Neural progenitor cell (in vitro differentiated cells): ENCODE measurements around the gene P2RY11. TPM values are rescaled to one million over a fixed set of nuclear protein-coding genes. Genes with fewer than 3 reads are reported as not detected.
A peak's percentile ranks its signal among the peaks of the same experiment; 100 is the strongest.

Experiments used
- DNase-seq: peaks from one replicate; pipeline ENCODE4 v3.0.0-alpha.2; 2016; ENCODE audit warnings: low spot score
- H2AFZ ChIP-seq: fragments of 200-600 bp; sonication (generic); replicated peaks from 2 replicates; pipeline ENCODE4 v1.6.1; 2016; ENCODE audit warnings: antibody characterized with exemption
- H3F3A ChIP-seq: fragments of 200-600 bp; sonication (generic); 2 replicates; pipeline ENCODE4 v1.6.1; 2016; ENCODE audit warnings: antibody characterized with exemption, low read depth
- H3K27ac ChIP-seq: fragments of 200-600 bp; sonication (generic); 2 replicates; pipeline ENCODE4 v1.5.1; 2016; ENCODE audit warnings: mild to moderate bottlenecking
- H3K27me3 ChIP-seq: fragments of 200-600 bp; sonication (generic); 2 replicates; pipeline ENCODE4 v1.6.1; 2016; ENCODE audit warnings: mild to moderate bottlenecking, moderate library complexity
- H3K36me3 ChIP-seq: fragments of 200-600 bp; sonication (generic); 2 replicates; pipeline ENCODE4 v1.5.1; 2016
- H3K4me1 ChIP-seq: fragments of 200-600 bp; sonication (generic); 2 replicates; pipeline ENCODE4 v1.6.1; 2016; ENCODE audit warnings: mixed run types
- H3K4me2 ChIP-seq: fragments of 200-600 bp; sonication (generic); 2 replicates; pipeline ENCODE4 v1.6.1; 2016
- H3K4me3 ChIP-seq: fragments of 200-600 bp; sonication (generic); 2 replicates; pipeline ENCODE4 v1.5.1; 2016
- H3K79me2 ChIP-seq: fragments of 200-600 bp; sonication (generic); 2 replicates; pipeline ENCODE4 v1.6.1; 2016; ENCODE audit warnings: low read depth
- H3K9ac ChIP-seq: fragments of 200-600 bp; sonication (generic); 2 replicates; pipeline ENCODE4 v1.6.1; 2016
- H3K9me3 ChIP-seq: fragments of 200-600 bp; sonication (generic); 2 replicates; pipeline ENCODE4 v1.5.1; 2016; ENCODE audit warnings: low read depth
- H4K20me1 ChIP-seq: fragments of 200-600 bp; sonication (generic); 2 replicates; pipeline ENCODE4 v1.6.1; 2016; ENCODE audit warnings: low read depth
- H3K27ac Mint-ChIP-seq: 3 replicates; pipeline ENCODE4 v1.8.0; 2021; ENCODE audit warnings: mixed read lengths
- H3K27me3 Mint-ChIP-seq: 2 replicates; pipeline ENCODE4 v1.8.0; 2022; ENCODE audit warnings: low read depth, mild to moderate bottlenecking, inconsistent platforms, moderate library complexity, mixed read lengths; ENCODE audit not compliant: insufficient read depth
- H3K36me3 Mint-ChIP-seq: 3 replicates; pipeline ENCODE4 v1.8.0; 2021; ENCODE audit warnings: mixed read lengths
- H3K4me1 Mint-ChIP-seq: 3 replicates; pipeline ENCODE4 v1.8.0; 2021; ENCODE audit warnings: mixed read lengths
- H3K4me3 Mint-ChIP-seq: 3 replicates; pipeline ENCODE4 v1.8.0; 2021; ENCODE audit warnings: mild to moderate bottlenecking, moderate library complexity, mixed read lengths
- H3K9me3 Mint-ChIP-seq: 3 replicates; pipeline ENCODE4 v1.8.0; 2020; ENCODE audit warnings: mixed read lengths
- EZH2 ChIP-seq: fragments of 200-600 bp; sonication (generic); IDR thresholded peaks from 2 replicates; pipeline ENCODE4 v1.6.1; 2017; ENCODE audit warnings: antibody characterized with exemption, mild to moderate bottlenecking, moderate library complexity
- EZH2phosphoT487 ChIP-seq: fragments of 200-600 bp; sonication (generic); IDR thresholded peaks from 2 replicates; pipeline ENCODE4 v1.6.1; 2017; ENCODE audit warnings: antibody characterized with exemption
- total RNA-seq: library from RNA; depleted of rRNA; stranded (reverse); fragments of >200 nt; gene quantifications from 2 replicates; pipeline ENCODE4 v1.2.3, GENCODE V29; 2015; ENCODE audit warnings: low replicate concordance
- TF ChIP-seq, protein P1 (sequence below): fragments of 200-600 bp; sonication (generic); IDR thresholded peaks from 2 replicates; pipeline ENCODE4 v1.5.1; 2017; ENCODE audit warnings: antibody characterized with exemption, mild to moderate bottlenecking

The P2RY11 gene
- total RNA-seq, 1 donor from 2014 or later, result not detected

DNA sequence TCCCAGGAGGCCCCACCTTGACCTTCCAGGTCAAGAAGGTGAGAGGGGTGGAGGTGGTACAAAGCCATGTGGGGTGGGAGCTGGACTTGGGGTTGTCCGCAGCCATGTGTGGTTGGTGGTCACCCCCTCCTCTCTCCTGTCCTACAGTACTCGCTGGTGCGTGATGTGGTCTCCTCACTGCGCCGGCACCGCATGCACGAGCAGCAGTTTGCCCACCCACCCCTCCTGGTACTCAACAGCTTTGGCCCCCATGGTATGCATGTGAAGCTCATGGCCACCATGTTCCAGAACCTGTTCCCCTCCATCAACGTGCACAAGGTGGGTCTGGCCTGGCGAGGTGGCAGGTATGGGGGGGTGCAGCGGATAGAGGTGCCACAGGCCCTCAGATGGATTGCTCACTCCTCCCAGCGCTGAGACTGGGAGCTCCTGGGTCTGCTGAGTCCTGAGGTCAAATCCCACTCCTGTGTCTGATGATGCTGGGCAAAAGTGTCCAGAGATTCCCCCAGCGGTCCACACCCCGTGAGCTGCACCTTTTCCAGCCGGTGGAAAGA lies 3.6 kb upstream of the P2RY11 start:
- Mint-ChIP-seq H3K27ac (no peak overlapping the region), H3K9me3 (no peaks in the 10 kb centered on the region), H3K27me3 (peaks cover 5% of the 10 kb centered on the region), H3K4me3 (peak overlapping the region; percentile 88), H3K36me3 (peaks cover 16% of the 10 kb centered on the region), H3K4me1 (peaks cover 20% of the 10 kb centered on the region)
- Histone ChIP-seq H3F3A (peaks cover 22% of the 10 kb centered on the region), H2AFZ (no peak overlapping the region), H3K36me3 (no peaks in the 10 kb centered on the region), H3K9me3 (no peaks in the 10 kb centered on the region), H3K4me2 (no peak overlapping the region), H3K79me2 (peaks cover 25% of the 10 kb centered on the region), H3K27ac (no peak overlapping the region), H4K20me1 (peaks cover 8% of the 10 kb centered on the region), H3K4me3 (no peak overlapping the region), H3K9ac (no peak overlapping the region), H3K4me1 (peaks cover 7% of the 10 kb centered on the region), H3K27me3 (no peaks in the 10 kb centered on the region)
- no peak for TF ChIP-seq EZH2phosphoT487
- TF ChIP-seq EZH2, result no peak
- TF ChIP-seq, protein P1, sequence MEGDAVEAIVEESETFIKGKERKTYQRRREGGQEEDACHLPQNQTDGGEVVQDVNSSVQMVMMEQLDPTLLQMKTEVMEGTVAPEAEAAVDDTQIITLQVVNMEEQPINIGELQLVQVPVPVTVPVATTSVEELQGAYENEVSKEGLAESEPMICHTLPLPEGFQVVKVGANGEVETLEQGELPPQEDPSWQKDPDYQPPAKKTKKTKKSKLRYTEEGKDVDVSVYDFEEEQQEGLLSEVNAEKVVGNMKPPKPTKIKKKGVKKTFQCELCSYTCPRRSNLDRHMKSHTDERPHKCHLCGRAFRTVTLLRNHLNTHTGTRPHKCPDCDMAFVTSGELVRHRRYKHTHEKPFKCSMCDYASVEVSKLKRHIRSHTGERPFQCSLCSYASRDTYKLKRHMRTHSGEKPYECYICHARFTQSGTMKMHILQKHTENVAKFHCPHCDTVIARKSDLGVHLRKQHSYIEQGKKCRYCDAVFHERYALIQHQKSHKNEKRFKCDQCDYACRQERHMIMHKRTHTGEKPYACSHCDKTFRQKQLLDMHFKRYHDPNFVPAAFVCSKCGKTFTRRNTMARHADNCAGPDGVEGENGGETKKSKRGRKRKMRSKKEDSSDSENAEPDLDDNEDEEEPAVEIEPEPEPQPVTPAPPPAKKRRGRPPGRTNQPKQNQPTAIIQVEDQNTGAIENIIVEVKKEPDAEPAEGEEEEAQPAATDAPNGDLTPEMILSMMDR, result no peak
- DNase-seq, result no peak

DNA sequence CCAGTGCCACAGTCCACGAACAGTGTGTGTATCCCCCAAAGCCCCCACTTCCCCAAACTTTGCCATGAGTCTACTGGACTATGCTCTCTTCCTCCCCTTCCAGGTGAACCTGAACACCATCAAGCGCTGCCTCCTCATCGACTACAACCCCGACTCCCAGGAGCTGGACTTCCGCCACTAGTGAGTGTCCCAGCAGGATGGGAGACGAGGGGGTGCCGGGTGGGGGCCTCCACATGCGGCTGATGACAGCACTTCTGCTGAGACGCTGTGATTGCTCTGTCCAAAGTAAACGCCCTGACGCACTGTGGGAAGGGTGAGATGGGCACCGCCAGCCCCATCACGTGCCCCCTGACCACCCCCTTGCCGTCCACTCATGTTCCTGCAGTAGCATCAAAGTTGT lies 2.0 kb upstream of the P2RY11 start:
- Histone ChIP-seq H3F3A (peaks cover 34% of the 10 kb centered on the region), H3K79me2 (peaks cover 25% of the 10 kb centered on the region), H3K9ac (no peak overlapping the region), H4K20me1 (peaks cover 15% of the 10 kb centered on the region), H3K4me3 (no peak overlapping the region), H3K4me1 (peaks cover 7% of the 10 kb centered on the region), H3K27me3 (no peaks in the 10 kb centered on the region), H3K36me3 (no peaks in the 10 kb centered on the region), H2AFZ (no peak overlapping the region), H3K9me3 (no peaks in the 10 kb centered on the region), H3K27ac (no peak overlapping the region), H3K4me2 (no peak overlapping the region)
- H3K27me3 Mint-ChIP-seq, result peaks cover 10% of the 10 kb centered on the region
- DNase-seq, result no peak
- TF ChIP-seq, protein P1, result no peak
- TF ChIP-seq EZH2, result no peak
- TF ChIP-seq EZH2phosphoT487, result no peak
- H3K4me3 Mint-ChIP-seq, result no peak overlapping the region
- H3K36me3 Mint-ChIP-seq, result peaks cover 16% of the 10 kb centered on the region
- no peaks in the 10 kb centered on the region for H3K9me3 Mint-ChIP-seq
- H3K4me1 Mint-ChIP-seq, result peaks cover 19% of the 10 kb centered on the region
- no peak overlapping the region for H3K27ac Mint-ChIP-seq

DNA sequence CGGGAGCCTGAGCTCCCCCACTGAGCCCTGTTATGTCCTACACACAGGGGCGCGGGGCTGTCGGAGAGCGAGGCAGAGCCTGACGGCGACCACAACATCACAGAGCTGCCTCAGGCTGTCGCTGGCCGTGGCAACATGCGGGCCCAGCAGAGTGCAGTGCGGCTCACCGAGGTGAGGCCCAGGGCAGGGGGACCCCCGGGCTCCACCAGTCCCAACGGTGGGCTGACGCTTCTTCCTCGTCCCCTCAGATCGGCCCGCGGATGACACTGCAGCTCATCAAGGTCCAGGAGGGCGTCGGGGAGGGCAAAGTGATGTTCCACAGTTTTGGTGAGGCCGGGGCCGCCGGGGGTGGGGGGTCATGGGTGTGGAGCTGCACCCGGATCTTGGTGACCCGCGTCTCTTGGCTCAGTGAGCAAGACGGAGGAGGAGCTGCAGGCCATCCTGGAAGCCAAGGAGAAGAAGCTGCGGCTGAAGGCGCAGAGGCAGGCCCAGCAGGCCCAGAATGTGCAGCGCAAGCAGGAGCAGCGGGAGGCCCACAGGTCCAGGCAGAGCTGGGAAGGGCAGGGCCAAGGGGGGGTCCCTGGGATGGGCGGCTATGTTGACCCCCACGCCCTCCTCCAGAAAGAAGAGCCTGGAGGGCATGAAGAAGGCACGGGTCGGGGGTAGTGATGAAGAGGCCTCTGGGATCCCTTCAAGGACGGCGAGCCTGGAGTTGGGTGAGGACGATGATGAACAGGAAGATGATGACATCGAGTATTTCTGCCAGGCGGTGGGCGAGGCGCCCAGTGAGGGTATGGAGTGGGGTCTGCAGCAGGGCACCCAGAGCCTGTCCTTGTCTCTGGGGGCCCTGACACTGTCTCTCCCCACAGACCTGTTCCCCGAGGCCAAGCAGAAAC lies 1.2 kb upstream of the P2RY11 start:
- Histone ChIP-seq H3K9ac (no peak overlapping the region), H3F3A (peaks cover 39% of the 10 kb centered on the region), H3K4me1 (peaks cover 7% of the 10 kb centered on the region), H3K27ac (no peak overlapping the region), H3K9me3 (no peaks in the 10 kb centered on the region), H2AFZ (no peak overlapping the region), H3K4me3 (no peak overlapping the region), H3K27me3 (no peaks in the 10 kb centered on the region), H3K36me3 (no peaks in the 10 kb centered on the region), H4K20me1 (peaks cover 15% of the 10 kb centered on the region), H3K4me2 (no peak overlapping the region), H3K79me2 (peaks cover 25% of the 10 kb centered on the region)
- no peak overlapping the region for H3K27ac Mint-ChIP-seq
- no peaks in the 10 kb centered on the region for H3K9me3 Mint-ChIP-seq
- H3K27me3 Mint-ChIP-seq, result peaks cover 10% of the 10 kb centered on the region
- peak overlapping the region; percentile 53 for H3K4me3 Mint-ChIP-seq
- no peak for DNase-seq
- peaks cover 16% of the 10 kb centered on the region for H3K36me3 Mint-ChIP-seq
- H3K4me1 Mint-ChIP-seq, result peaks cover 14% of the 10 kb centered on the region
- TF ChIP-seq, protein P1, result no peak
- TF ChIP-seq EZH2, result no peak
- TF ChIP-seq EZH2phosphoT487, result no peak
